PFSK-1 (cell line): ENCODE measurements around the gene PHACTR3.

Source experiments
- REST ChIP-seq, 2 experiments: IDR thresholded peaks; 2 replicates each; pipeline versions ENCODE4 v1.6.1 to v1.8.0; 2011 to 2012; ENCODE audit warnings: low read depth in 2 of 2, low read length in 2 of 2, control low read depth in 1 of 2, inconsistent platforms in 1 of 2, mild to moderate bottlenecking in 1 of 2, moderate library complexity in 1 of 2; ENCODE audit not compliant: insufficient read depth in 1 of 2
- SIN3A ChIP-seq: IDR thresholded peaks from 2 replicates; pipeline ENCODE4 v1.6.1; 2012; ENCODE audit warnings: mild to moderate bottlenecking, low read length, moderate library complexity, borderline replicate concordance; ENCODE audit not compliant: insufficient read depth
- TAF1 ChIP-seq: IDR thresholded peaks from 2 replicates; pipeline ENCODE4 v1.6.1; 2012; ENCODE audit warnings: low read length, control low read depth, borderline replicate concordance; ENCODE audit not compliant: insufficient read depth

- TF ChIP-seq REST (IDR thresholded peaks at IDR 0.05; ENCODE audit: insufficient read depth in 1 of 2, low read depth in 2 of 2, low read length in 2 of 2) (no peak), TAF1 (no peak), SIN3A (no peak)
These were observed 7.7 kb upstream of the PHACTR3 start for GRCh38 chr20:59596690-59597089.
